Motor neuron (in vitro differentiated cells): ENCODE measurements around the gene CREBBP. TPM values are rescaled to one million over a fixed set of nuclear protein-coding genes. Genes with fewer than 3 reads are reported as not detected.

Source experiments
- ATAC-seq, 8 experiments: fragments of 200-7000 bp; cut with Tn5 transposase; replicated peaks in 6 of 8; 2 replicates each; pipeline ENCODE4 v1.8.0; 2021; ENCODE audit warnings: mild to moderate bottlenecking in 8 of 8, moderate library complexity in 8 of 8
- H3K27ac ChIP-seq, 2 donors: fragments of 250-450 bp; sonication (Bioruptor Pico); 2 replicates each; pipeline ENCODE4 v1.9.0; 2021; ENCODE audit warnings: antibody characterized with exemption in 2 of 2, mild to moderate bottlenecking in 2 of 2, moderate library complexity in 1 of 2
- H3K4me1 ChIP-seq, 2 donors: fragments of 250-450 bp; sonication (Bioruptor Pico); replicated peaks in 1 of 2; 2 replicates each; pipeline ENCODE4 v1.6.1; 2021; ENCODE audit warnings: antibody characterized with exemption in 2 of 2, mild to moderate bottlenecking in 2 of 2, moderate library complexity in 1 of 2
- H3K4me3 ChIP-seq, 5 donors: fragments of 250-450 bp; sonication (Bioruptor Pico); 2 replicates each; pipeline ENCODE4 v1.9.0; 2021; ENCODE audit warnings: antibody characterized with exemption in 5 of 5, mild to moderate bottlenecking in 5 of 5, moderate library complexity in 4 of 5
- WGBS, 10 experiments: fragments of 450-650 bp; shearing (Covaris generic); methylation state at CpG; one replicate each; pipeline ENCODE4 v1.0.0; 2022; 5-methylcytosine and 5-hydroxymethylcytosine counted together
- in situ Hi-C, 9 experiments: fragments of 400-800 bp; cut with MboI; loops; one replicate each; pipeline ENCODE4 v1.15.0; 2021; ENCODE audit warnings: low sequenced_read_pairs in 9 of 9, low pct_unique_long_range_greater_than_20kb in 2 of 9; ENCODE audit not compliant: unreplicated experiment in 9 of 9
- total RNA-seq, 8 experiments: library from RNA; unstranded; fragments of 300-600 nt; gene quantifications; 2 replicates each; pipeline versions ENCODE4 v1.2.3 to v1.2.4, GENCODE V29; 2022

Gene CREBBP
- total RNA-seq, 8 experiments from 2014 or later: 12.1 to 92.4 (median 23.7) TPM

DNA sequence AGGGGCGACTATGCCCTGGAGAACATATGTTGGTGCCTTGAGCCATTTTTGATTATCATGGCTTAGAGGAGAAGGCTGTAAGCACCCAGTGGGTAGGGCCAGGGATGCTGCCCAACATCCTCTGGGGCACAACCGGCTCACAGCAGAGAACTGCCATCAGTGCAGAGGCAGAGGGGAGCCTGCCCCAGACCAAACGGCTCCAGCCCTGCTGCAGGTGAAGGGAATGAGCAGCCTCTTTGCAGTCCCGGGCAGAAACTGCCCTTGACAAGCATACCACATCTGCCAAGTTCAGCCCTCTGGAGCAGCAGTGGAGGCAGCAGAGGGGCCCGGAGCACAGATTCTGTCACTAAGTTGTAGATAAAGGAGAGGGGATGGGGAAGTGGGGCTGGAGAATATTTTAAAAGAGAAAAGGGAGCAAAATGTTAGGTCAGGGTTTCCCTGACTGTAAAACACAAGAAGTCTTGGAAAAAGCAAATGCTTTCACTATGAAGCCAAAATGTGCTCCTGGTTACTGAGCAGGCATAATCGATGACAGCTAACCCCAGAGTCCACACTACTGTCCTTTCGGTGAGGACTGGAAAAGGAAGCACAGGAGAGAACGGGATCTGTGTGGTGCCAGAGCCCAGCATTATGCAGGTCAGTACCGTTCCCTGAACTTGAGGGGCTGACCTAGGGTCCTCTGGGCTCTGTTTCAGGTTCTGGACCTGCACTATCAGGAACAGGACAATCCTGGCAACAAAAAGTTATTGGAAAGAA, 72.0 kb downstream of the CREBBP start:
- no peaks in the 10 kb centered on the region for H3K4me1 ChIP-seq
- in situ Hi-C loops: no loop called here
- no peak overlapping the region for H3K27ac ChIP-seq
- no peak overlapping the region for H3K4me3 ChIP-seq
- 29 to 100% (median 94%) methylated on average over 1 to 9 of the region's 9 CpGs for WGBS, 10 experiments
- no peak for ATAC-seq

GRCh38 chr16:3807425-3808123, 72.9 kb downstream of the CREBBP start:
- in situ Hi-C loops: no loop called here
- ATAC-seq: no peak
- Histone ChIP-seq H3K4me1 (no peaks in the 10 kb centered on the region), H3K27ac (no peak overlapping the region), H3K4me3 (no peak overlapping the region)
- WGBS, 10 experiments: 20 to 100% (median 85%) methylated on average over 1 to 3 of the region's 3 CpGs

- no peaks in the 10 kb centered on the region for H3K4me1 ChIP-seq
- no peak overlapping the region for H3K4me3 ChIP-seq
- no peak overlapping the region for H3K27ac ChIP-seq
- ATAC-seq: peak in 3 of 8 experiments; percentile 48 to 94 (median 85)
- WGBS, 10 experiments: 67 to 100% (median 83%) methylated on average over 1 to 6 of the region's 7 CpGs
- in situ Hi-C loops: no loop called here
Observed at GRCh38 chr16:3804426-3805016, 76.0 kb downstream of the CREBBP start.

DNA sequence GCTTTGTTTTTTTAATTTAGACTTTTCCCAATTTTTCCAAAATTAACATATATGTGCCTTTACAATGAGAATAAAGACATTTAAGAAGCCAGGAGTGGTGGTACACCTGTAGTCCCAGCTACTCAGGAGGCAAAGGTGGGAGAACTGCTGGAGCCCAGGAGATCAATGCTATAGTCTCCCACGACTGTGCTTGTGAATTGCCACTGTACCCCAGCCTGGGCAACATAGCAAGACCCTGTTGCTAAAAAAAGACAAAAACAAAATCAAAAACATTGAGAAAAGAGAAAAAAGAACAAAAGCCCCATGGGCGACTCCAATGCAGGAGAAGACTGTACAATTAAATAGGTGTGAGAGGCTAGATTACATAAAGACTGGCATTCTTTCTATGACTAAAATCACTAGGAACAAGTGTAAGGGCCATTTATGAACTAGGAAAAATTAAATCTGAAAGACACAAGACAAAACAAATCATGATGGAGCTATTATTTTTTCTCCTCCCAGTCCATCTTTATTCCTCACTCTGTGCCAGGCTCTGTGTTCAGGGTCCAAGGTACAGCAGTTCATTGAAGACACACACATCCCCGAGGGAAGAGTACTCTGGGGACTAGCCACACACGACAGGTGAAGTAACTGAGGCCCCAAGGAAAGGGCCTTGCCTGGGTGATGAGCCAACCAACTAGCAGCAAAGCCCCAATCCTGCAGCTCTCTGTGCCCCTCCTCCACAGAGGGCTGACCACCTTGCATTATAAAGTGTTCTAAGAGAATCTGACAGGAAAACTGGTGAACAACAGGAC, 79.8 kb downstream of the CREBBP start:
- ATAC-seq: no peak
- WGBS, 10 experiments: 91 to 100% (median 97%) methylated on average over 1 to 4 of the region's 4 CpGs; no CpG with 5 or more reads in 2 of the 10 experiments
- Histone ChIP-seq H3K4me1 (no peaks in the 10 kb centered on the region), H3K4me3 (no peak overlapping the region), H3K27ac (no peak overlapping the region)
- in situ Hi-C loops: no loop called here

DNA sequence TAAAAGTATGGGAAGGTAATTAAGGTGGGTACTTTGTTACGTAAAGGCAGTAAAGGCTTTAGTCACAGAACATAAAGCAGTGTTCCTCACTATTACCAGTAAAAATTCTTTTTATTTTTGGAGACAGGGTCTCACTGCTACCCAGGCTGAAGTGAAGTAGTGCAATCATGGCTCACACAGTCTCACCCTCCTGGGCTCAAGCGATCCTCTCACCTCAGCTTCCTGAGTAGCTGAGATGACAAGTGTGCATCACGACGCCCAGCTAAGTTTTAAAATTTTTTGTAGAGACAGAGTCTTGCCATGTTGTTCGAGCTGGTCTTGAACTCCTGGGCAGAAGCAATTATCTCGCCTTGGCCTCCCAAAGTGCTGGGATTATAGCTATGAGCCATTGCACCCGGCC, 80.5 kb downstream of the CREBBP start:
- ATAC-seq: no peak
- H3K4me3 ChIP-seq: no peak overlapping the region
- WGBS, 10 experiments: 57 to 100% (median 93%) methylated on average over 1 to 5 of the region's 7 CpGs
- H3K27ac ChIP-seq: no peak overlapping the region
- H3K4me1 ChIP-seq: no peaks in the 10 kb centered on the region
- in situ Hi-C loops: no loop called here

- no peak for ATAC-seq
- no peak overlapping the region for H3K4me3 ChIP-seq
- in situ Hi-C loops: no loop called here
- WGBS, 10 experiments: 13 to 100% (median 87%) methylated on average over 1 of the region's 1 CpG; no CpG with 5 or more reads in 2 of the 10 experiments
- H3K4me1 ChIP-seq: no peaks in the 10 kb centered on the region
- no peak overlapping the region for H3K27ac ChIP-seq
Observed at GRCh38 chr16:3799354-3799753, 81.2 kb downstream of the CREBBP start.

DNA sequence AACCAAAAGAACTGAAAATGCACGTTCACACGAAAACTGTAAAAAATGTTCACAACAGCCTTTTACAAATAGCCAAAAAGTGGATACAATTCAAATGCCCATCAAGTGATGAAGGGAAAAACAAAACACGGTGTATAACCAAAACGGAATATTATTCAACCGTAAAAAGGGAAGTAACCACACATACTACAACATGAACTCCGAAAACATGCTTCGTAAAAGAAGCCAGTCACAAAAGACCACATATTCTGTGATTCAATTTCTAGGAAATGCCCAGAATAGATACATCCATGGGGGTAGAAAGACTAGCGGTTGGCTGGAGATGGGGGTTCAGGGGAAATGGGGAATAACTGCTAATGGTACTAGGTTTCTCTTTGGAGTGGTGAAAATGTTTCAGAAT, 81.7 kb downstream of the CREBBP start:
- H3K4me1 ChIP-seq: no peaks in the 10 kb centered on the region
- in situ Hi-C loops: no loop called here
- no peak for ATAC-seq
- no peak overlapping the region for H3K4me3 ChIP-seq
- WGBS, 10 experiments: 87 to 100% (median 97%) methylated on average over 2 to 8 of the region's 8 CpGs
- no peak overlapping the region for H3K27ac ChIP-seq

DNA sequence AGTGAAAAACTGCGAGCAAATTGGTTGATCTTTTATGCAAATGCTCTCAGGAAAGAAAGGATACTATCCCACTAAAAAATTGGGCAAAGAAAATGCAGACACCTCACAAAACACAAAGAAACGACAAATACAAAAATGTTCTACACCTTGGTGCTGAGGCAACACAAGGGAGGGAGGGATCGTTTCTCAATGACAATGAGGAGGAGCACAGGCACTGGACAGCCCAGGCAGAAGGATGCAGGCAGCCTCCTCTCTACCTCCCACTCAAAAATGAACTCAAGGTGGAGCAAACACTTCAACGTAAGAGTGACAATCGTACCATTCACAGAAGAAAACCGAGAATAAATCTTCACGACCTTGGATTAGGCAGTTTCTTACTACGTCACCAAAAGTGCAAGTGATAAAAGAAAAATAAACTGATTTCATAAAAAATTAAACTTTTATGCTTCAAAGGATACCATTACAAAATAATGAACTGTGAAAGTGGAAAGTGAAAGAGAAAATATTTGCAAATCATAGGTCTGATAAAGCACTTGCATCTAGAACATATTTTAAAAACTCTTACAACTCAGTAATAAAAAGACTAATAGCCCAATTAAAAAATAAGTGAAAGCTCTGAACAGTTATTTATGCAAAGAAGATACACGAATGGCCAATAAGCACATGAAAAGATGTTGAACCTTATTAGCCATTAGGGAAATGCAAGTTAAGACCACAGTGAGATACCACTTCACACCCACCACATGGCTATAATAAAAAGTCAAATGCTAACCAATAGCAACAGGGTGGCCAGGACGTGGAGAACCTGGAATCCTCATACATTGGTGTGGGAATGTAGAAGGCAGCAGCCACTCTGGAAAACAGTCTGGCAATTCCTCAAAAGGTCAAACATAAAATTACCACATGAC, 82.4 kb downstream of the CREBBP start:
- no peak overlapping the region for H3K4me3 ChIP-seq
- peak in 1 of 8 experiments; percentile 21 for ATAC-seq
- WGBS, 10 experiments: 33 to 85% (median 60%) methylated on average over 5 to 10 of the region's 10 CpGs
- no peak overlapping the region for H3K27ac ChIP-seq
- H3K4me1 ChIP-seq: no peaks in the 10 kb centered on the region
- in situ Hi-C loops: no loop called here

- no peak overlapping the region for H3K27ac ChIP-seq
- no peaks in the 10 kb centered on the region for H3K4me1 ChIP-seq
- H3K4me3 ChIP-seq: no peak overlapping the region
- in situ Hi-C loops: no loop called here
- ATAC-seq: no peak
- WGBS, 10 experiments: 56 to 100% (median 100%) methylated on average over 1 of the region's 1 CpG; no CpG with 5 or more reads in 3 of the 10 experiments
Observed at GRCh38 chr16:3797473-3797872, 83.0 kb downstream of the CREBBP start.

- in situ Hi-C loops: no loop called here
- no peak for ATAC-seq
- no peak overlapping the region for H3K27ac ChIP-seq
- whole genome bisulfite sequencing, 10 experiments: 50 to 100% (median 91%) methylated on average over 1 to 9 of the region's 16 CpGs; no CpG with 5 or more reads in 4 of the 10 experiments
- no peak overlapping the region for H3K4me3 ChIP-seq
- no peaks in the 10 kb centered on the region for H3K4me1 ChIP-seq
Observed at GRCh38 chr16:3793161-3793576, 87.3 kb downstream of the CREBBP start.

DNA sequence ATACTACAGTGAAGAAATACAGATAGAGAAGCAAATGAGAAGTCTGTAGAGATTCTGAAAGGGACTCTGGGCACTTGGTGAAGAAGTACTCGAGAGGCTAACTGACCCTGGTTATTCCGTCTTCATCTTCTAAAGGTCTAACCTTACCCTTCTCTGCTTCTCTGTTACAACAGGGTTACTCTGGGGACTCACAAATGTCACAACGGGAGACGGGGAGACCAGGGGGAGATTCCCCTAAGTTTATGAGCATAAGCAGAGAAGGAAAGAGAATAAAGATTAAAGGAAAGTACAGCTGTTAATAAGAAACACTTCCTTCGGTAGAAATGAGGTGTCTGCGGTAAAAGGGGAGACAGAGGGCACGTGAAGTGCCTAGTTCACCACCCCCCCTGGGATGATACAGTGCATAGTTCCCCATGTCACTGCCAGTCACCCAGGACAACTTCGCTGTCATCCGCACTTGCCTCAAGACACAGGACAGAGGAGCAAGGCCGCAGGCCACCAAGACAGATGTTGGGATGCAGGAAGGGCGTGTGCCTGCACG, 88.0 kb downstream of the CREBBP start:
- no peak overlapping the region for H3K4me3 ChIP-seq
- no peak for ATAC-seq
- 85 to 100% (median 96%) methylated on average over 1 to 12 of the region's 12 CpGs; no CpG with 5 or more reads in 1 of the 10 experiments for WGBS, 10 experiments
- no peaks in the 10 kb centered on the region for H3K4me1 ChIP-seq
- in situ Hi-C loops: no loop called here
- no peak overlapping the region for H3K27ac ChIP-seq

GRCh38 chr16:3791701-3792100, 88.8 kb downstream of the CREBBP start:
- no peak for ATAC-seq
- WGBS, 10 experiments: 90 to 100% (median 100%) methylated on average over 1 to 7 of the region's 8 CpGs; no CpG with 5 or more reads in 1 of the 10 experiments
- H3K27ac ChIP-seq: no peak overlapping the region
- no peaks in the 10 kb centered on the region for H3K4me1 ChIP-seq
- in situ Hi-C loops: no loop called here
- H3K4me3 ChIP-seq: no peak overlapping the region
